ENCODE results near the gene ZBTB11.

- TF ChIP-seq, protein P1, sequence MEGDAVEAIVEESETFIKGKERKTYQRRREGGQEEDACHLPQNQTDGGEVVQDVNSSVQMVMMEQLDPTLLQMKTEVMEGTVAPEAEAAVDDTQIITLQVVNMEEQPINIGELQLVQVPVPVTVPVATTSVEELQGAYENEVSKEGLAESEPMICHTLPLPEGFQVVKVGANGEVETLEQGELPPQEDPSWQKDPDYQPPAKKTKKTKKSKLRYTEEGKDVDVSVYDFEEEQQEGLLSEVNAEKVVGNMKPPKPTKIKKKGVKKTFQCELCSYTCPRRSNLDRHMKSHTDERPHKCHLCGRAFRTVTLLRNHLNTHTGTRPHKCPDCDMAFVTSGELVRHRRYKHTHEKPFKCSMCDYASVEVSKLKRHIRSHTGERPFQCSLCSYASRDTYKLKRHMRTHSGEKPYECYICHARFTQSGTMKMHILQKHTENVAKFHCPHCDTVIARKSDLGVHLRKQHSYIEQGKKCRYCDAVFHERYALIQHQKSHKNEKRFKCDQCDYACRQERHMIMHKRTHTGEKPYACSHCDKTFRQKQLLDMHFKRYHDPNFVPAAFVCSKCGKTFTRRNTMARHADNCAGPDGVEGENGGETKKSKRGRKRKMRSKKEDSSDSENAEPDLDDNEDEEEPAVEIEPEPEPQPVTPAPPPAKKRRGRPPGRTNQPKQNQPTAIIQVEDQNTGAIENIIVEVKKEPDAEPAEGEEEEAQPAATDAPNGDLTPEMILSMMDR (IDR thresholded peaks at IDR 0.05; ENCODE audit: insufficient read depth, low read length) = peak; percentile 37
- TF ChIP-seq POLR2AphosphoS5 (IDR thresholded peaks at IDR 0.05; ENCODE audit: low read depth) = peak; percentile 81
Observed at GRCh38 chr3:101676765-101677435, at the start of gene ZBTB11.
